SK-N-SH treated with all-trans-retinoic acid at 6 μM for 48 hours (cell line): Measurements from ENCODE around the gene IL1R1.

ENCODE experiments used
- ARNTL ChIP-seq: fragments of 450-650 bp; formaldehyde crosslinking; IDR thresholded peaks from 2 replicates; pipeline ENCODE4 v1.5.0; 2020; ENCODE audit warnings: low read depth, mild to moderate bottlenecking, moderate library complexity, borderline replicate concordance
- CSRNP3 ChIP-seq: fragments of 250-450 bp; sonication (Bioruptor Pico); IDR thresholded peaks from 2 replicates; pipeline ENCODE4 v1.5.1; 2021; ENCODE audit warnings: mild to moderate bottlenecking, moderate library complexity
- ISL1 ChIP-seq: fragments of 250-450 bp; sonication (Bioruptor Pico); IDR thresholded peaks from 2 replicates; pipeline ENCODE4 v2.1.2; 2022; ENCODE audit warnings: mild to moderate bottlenecking, moderate library complexity
- PATZ1 ChIP-seq: fragments of 250-450 bp; sonication (Bioruptor Pico); IDR thresholded peaks from 2 replicates; pipeline ENCODE4 v1.8.0; 2020; ENCODE audit warnings: mild to moderate bottlenecking, moderate library complexity, borderline replicate concordance
- POU6F1 ChIP-seq: fragments of 250-450 bp; sonication (Bioruptor Pico); IDR thresholded peaks from 2 replicates; pipeline ENCODE4 v1.8.0; 2021; ENCODE audit warnings: low read depth, mild to moderate bottlenecking, moderate library complexity, borderline replicate concordance
- RARB ChIP-seq: fragments of 250-450 bp; sonication (Bioruptor Pico); IDR thresholded peaks from 2 replicates; pipeline ENCODE4 v1.8.0; 2021; ENCODE audit warnings: mild to moderate bottlenecking, moderate library complexity
- TCF4 ChIP-seq: fragments of 250-450 bp; sonication (Bioruptor Pico); IDR thresholded peaks from 2 replicates; pipeline ENCODE4 v1.8.0; 2021; ENCODE audit warnings: mild to moderate bottlenecking, moderate library complexity, borderline replicate concordance
- TOX ChIP-seq: fragments of 250-450 bp; sonication (Bioruptor Pico); IDR thresholded peaks from 2 replicates; pipeline ENCODE4 v1.8.0; 2021; ENCODE audit warnings: mild to moderate bottlenecking, moderate library complexity, borderline replicate concordance
- ZC3H10 ChIP-seq: fragments of 250-450 bp; sonication (Bioruptor Pico); IDR thresholded peaks from 2 replicates; pipeline ENCODE4 v1.5.1; 2021; ENCODE audit warnings: mild to moderate bottlenecking, moderate library complexity
- ZFP30 ChIP-seq: fragments of 450-650 bp; formaldehyde crosslinking; IDR thresholded peaks from 2 replicates; pipeline ENCODE4 v1.5.0; 2022; ENCODE audit warnings: mild to moderate bottlenecking, moderate library complexity
- ZNF565 ChIP-seq: fragments of 450-650 bp; formaldehyde crosslinking; conservative IDR thresholded peaks from 2 replicates; pipeline ENCODE4 v1.5.0; 2020; ENCODE audit warnings: low read depth, mild to moderate bottlenecking, moderate library complexity
- ZNF8 ChIP-seq: fragments of 450-650 bp; formaldehyde crosslinking; IDR thresholded peaks from 2 replicates; pipeline ENCODE4 v1.5.0; 2020; ENCODE audit warnings: mild to moderate bottlenecking, moderate library complexity
- TF ChIP-seq, protein P1 (sequence below): fragments of 250-450 bp; sonication (Bioruptor Pico); IDR thresholded peaks from 2 replicates; pipeline ENCODE4 v1.5.1; 2020; ENCODE audit warnings: low read depth, mild to moderate bottlenecking, moderate library complexity

GRCh38 chr2:102112692-102113665 lies 29.6 kb upstream of the IL1R1 start:
- TF ChIP-seq RARB (no peak), PATZ1 (CRISPR knock-in tag) (no peak), ZFP30 (CRISPR knock-in tag) (no peak), ARNTL (CRISPR knock-in tag) (no peak), ZNF8 (CRISPR knock-in tag) (no peak), TCF4 (no peak), TOX (CRISPR knock-in tag) (no peak), ZC3H10 (no peak), ZNF565 (CRISPR knock-in tag) (no peak), POU6F1 (CRISPR knock-in tag) (no peak), ISL1 (CRISPR knock-in tag) (no peak), CSRNP3 (CRISPR knock-in tag) (no peak)
- TF ChIP-seq, protein P1, sequence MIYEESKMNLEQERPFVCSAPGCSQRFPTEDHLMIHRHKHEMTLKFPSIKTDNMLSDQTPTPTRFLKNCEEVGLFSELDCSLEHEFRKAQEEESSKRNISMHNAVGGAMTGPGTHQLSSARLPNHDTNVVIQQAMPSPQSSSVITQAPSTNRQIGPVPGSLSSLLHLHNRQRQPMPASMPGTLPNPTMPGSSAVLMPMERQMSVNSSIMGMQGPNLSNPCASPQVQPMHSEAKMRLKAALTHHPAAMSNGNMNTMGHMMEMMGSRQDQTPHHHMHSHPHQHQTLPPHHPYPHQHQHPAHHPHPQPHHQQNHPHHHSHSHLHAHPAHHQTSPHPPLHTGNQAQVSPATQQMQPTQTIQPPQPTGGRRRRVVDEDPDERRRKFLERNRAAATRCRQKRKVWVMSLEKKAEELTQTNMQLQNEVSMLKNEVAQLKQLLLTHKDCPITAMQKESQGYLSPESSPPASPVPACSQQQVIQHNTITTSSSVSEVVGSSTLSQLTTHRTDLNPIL (CRISPR knock-in tag) = no peak
